Spleen (tissue), 11 donors: ENCODE measurements around the gene QRFP. TPM values are rescaled to one million over a fixed set of nuclear protein-coding genes. Genes with fewer than 3 reads are reported as not detected.

Experiments used
- DNase-seq: peaks from one replicate; pipeline ENCODE4 v3.0.0-alpha.2; 2020
- H3K27ac ChIP-seq, 8 donors: fragments of 200-600 bp; sonication (generic) in 7 of 8; 1 replicate in 4 of 8; 2 replicates in 4 of 8; pipeline versions ENCODE4 v1.5.0 to v1.8.0; 2016 to 2021; ENCODE audit warnings: inconsistent platforms in 4 of 8, mild to moderate bottlenecking in 4 of 8, moderate library complexity in 1 of 8
- H3K27me3 ChIP-seq, 7 donors: fragments of 200-600 bp; sonication (generic) in 6 of 7; replicated peaks in 1 of 7; 1 replicate in 4 of 7; 2 replicates in 3 of 7; pipeline versions ENCODE4 v1.5.0 to v1.8.0; 2016 to 2021; ENCODE audit warnings: inconsistent platforms in 3 of 7, mild to moderate bottlenecking in 1 of 7
- H3K36me3 ChIP-seq, 6 donors: fragments of 200-600 bp; sonication (generic) in 5 of 6; 1 replicate in 4 of 6; 2 replicates in 2 of 6; pipeline versions ENCODE4 v1.5.0 to v1.8.0; 2016 to 2021; ENCODE audit warnings: inconsistent platforms in 2 of 6
- H3K4me1 ChIP-seq, 6 donors: fragments of 200-600 bp; sonication (generic) in 5 of 6; 1 replicate in 3 of 6; 2 replicates in 3 of 6; pipeline versions ENCODE4 v1.5.0 to v1.8.0; 2016 to 2021; ENCODE audit warnings: inconsistent platforms in 3 of 6
- H3K4me3 ChIP-seq, 8 donors: fragments of 200-600 bp; sonication (generic) in 7 of 8; 1 replicate in 4 of 8; 2 replicates in 4 of 8; pipeline versions ENCODE4 v1.5.0 to v1.8.0; 2016 to 2021; ENCODE audit warnings: inconsistent platforms in 4 of 8, mild to moderate bottlenecking in 4 of 8, moderate library complexity in 2 of 8
- H3K9me3 ChIP-seq, 8 donors: fragments of 200-600 bp; sonication (generic) in 7 of 8; 1 replicate in 4 of 8; 2 replicates in 4 of 8; pipeline versions ENCODE4 v1.5.0 to v1.8.0; 2016 to 2021; ENCODE audit warnings: inconsistent platforms in 4 of 8
- POLR2A ChIP-seq, 3 donors: fragments of 450-650 bp; IDR thresholded peaks; one replicate each; pipeline ENCODE4 v1.5.1; 2017; ENCODE audit warnings: antibody characterized with exemption in 3 of 3, mild to moderate bottlenecking in 1 of 3
- POLR2AphosphoS5 ChIP-seq, 3 donors: sonication (generic); formaldehyde crosslinking; IDR thresholded peaks; one replicate each; pipeline ENCODE4 v1.5.1; 2017; ENCODE audit warnings: antibody characterized with exemption in 3 of 3
- WGBS, 5 donors: extraction: QIAGEN DNeasy Blood & Tissue Kit in 3 of 5; methylation state at CpG; one replicate each; pipeline versions ENCODE4 v1.1.5 to v1.1.7; 2013 to 2018; 5-methylcytosine and 5-hydroxymethylcytosine counted together
- intact Hi-C: fragments of 100-400 bp; cut with DNase I; formaldehyde crosslinking; loops from one replicate; pipeline ENCODE4 v1.15.0; 2023; ENCODE audit warnings: low total_unique reads
- polyA plus RNA-seq, 3 donors: library from polyadenylated mRNA; stranded (reverse); fragments of 200-250 nt; gene quantifications; one replicate each; pipeline ENCODE4 v1.2.1, GENCODE V29; 2013
- total RNA-seq, 7 donors: library from RNA; depleted of rRNA in 3 of 7; stranded (reverse); fragments of >200 nt in 3 of 7; fragmentation: NEBNext Ultra II Directional in 4 of 7; extraction: Animal tissue kit (Norgen Biotek cat#: 25700) in 4 of 7; gene quantifications; one replicate each; pipeline versions ENCODE4 v1.1.0 to v1.2.1, GENCODE V29; 2016 to 2021
- TF ChIP-seq, protein P1 (sequence below), 11 experiments: fragments of 200-600 bp in 7 of 11; fragments of 450-650 bp in 4 of 11; sonication (generic) in 4 of 11; IDR thresholded peaks in 8 of 11; conservative IDR thresholded peaks in 3 of 11; 1 replicate in 7 of 11; 2 replicates in 4 of 11; pipeline versions ENCODE4 v1.4.0 to v1.8.0; 2016 to 2021; ENCODE audit warnings: antibody characterized with exemption in 11 of 11, inconsistent platforms in 4 of 11, mild to moderate bottlenecking in 1 of 11
- donor health status: healthy with polysubstance abuse.
- donor health status: DM: no; HTN: no; CAD: no; lungs with moderate emphysema.
- donor health status: DM: no; HTN: no; CAD: no.
- donor health status: Bipolar disorder and iron deficiency.
- donor health status: healthy.
- donor health status: DM: no; HTN: no; CAD: no.
- donor health status: DM: yes; HTN: yes; CAD: no.

The QRFP gene
- total and polyA plus RNA-seq, 10 donors = 0.13 to 0.16 TPM; not detected in 8

- no peak for DNase-seq
- 92 to 99% (median 97%) methylated on average over 6 of the region's 6 CpGs for WGBS, 5 donors
- Histone ChIP-seq H3K4me1 (no peaks in the 10 kb centered on the region), H3K9me3 (no peaks in the 10 kb centered on the region), H3K27me3 (no peaks in the 10 kb centered on the region), H3K4me3 (no peak overlapping the region), H3K36me3 (peaks cover 11 to 100% (median 89%) of the 10 kb centered on the region in 6 donors), H3K27ac (no peak overlapping the region)
- TF ChIP-seq, protein P1, sequence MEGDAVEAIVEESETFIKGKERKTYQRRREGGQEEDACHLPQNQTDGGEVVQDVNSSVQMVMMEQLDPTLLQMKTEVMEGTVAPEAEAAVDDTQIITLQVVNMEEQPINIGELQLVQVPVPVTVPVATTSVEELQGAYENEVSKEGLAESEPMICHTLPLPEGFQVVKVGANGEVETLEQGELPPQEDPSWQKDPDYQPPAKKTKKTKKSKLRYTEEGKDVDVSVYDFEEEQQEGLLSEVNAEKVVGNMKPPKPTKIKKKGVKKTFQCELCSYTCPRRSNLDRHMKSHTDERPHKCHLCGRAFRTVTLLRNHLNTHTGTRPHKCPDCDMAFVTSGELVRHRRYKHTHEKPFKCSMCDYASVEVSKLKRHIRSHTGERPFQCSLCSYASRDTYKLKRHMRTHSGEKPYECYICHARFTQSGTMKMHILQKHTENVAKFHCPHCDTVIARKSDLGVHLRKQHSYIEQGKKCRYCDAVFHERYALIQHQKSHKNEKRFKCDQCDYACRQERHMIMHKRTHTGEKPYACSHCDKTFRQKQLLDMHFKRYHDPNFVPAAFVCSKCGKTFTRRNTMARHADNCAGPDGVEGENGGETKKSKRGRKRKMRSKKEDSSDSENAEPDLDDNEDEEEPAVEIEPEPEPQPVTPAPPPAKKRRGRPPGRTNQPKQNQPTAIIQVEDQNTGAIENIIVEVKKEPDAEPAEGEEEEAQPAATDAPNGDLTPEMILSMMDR (IDR thresholded peaks at IDR 0.05 in 8 of 11, conservative IDR thresholded peaks at IDR 0.05 in 3 of 11) = no peak
- TF ChIP-seq POLR2A (IDR thresholded peaks at IDR 0.05) (no peak), POLR2AphosphoS5 (IDR thresholded peaks at IDR 0.05) (no peak)
- intact Hi-C loops = no loop called here
Observed at GRCh38 chr9:130877300-130877699, 19.3 kb downstream of the QRFP start.

DNA sequence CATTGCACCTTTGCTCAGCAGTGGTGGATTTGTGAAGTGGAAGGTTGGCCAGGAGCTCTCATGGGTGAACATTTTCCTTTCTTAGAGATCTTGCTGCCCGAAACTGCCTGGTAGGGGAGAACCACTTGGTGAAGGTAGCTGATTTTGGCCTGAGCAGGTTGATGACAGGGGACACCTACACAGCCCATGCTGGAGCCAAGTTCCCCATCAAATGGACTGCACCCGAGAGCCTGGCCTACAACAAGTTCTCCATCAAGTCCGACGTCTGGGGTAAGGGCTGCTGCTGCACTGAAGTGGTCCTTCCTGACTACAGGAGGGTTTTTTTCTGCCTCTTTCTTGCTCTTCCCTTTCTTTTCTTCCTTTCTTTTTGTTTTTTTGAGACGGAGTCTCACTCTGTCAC is 21.8 kb downstream of the QRFP start:
- Histone ChIP-seq H3K27ac (no peak overlapping the region), H3K4me1 (peaks cover 0 to 18% (median 8%) of the 10 kb centered on the region in 6 donors), H3K9me3 (no peaks in the 10 kb centered on the region), H3K27me3 (no peaks in the 10 kb centered on the region), H3K4me3 (no peak overlapping the region), H3K36me3 (peaks cover 6 to 95% (median 75%) of the 10 kb centered on the region in 6 donors)
- WGBS, 5 donors = 87 to 98% (median 95%) methylated on average over 5 of the region's 5 CpGs
- TF ChIP-seq POLR2A (IDR thresholded peaks at IDR 0.05) = no peak
- TF ChIP-seq, protein P1 (IDR thresholded peaks at IDR 0.05 in 8 of 11, conservative IDR thresholded peaks at IDR 0.05 in 3 of 11) = no peak
- intact Hi-C loops = no loop called here
- no peak for DNase-seq

GRCh38 chr9:130873966-130874365 is 22.6 kb downstream of the QRFP start:
- no peak for TF ChIP-seq POLR2A (IDR thresholded peaks at IDR 0.05)
- TF ChIP-seq POLR2AphosphoS5 (IDR thresholded peaks at IDR 0.05) = no peak
- TF ChIP-seq, protein P1 (IDR thresholded peaks at IDR 0.05 in 8 of 11, conservative IDR thresholded peaks at IDR 0.05 in 3 of 11) = no peak
- intact Hi-C loops = no loop called here
- H3K27me3 ChIP-seq = no peaks in the 10 kb centered on the region
- H3K9me3 ChIP-seq = no peaks in the 10 kb centered on the region
- H3K27ac ChIP-seq = no peak overlapping the region
- WGBS, 5 donors = 90 to 96% (median 93%) methylated on average over 8 of the region's 8 CpGs
- H3K4me1 ChIP-seq = peaks cover 0 to 22% (median 8%) of the 10 kb centered on the region in 6 donors
- H3K36me3 ChIP-seq = peaks cover 6 to 95% (median 67%) of the 10 kb centered on the region in 6 donors
- H3K4me3 ChIP-seq = no peak overlapping the region
- no peak for DNase-seq

DNA sequence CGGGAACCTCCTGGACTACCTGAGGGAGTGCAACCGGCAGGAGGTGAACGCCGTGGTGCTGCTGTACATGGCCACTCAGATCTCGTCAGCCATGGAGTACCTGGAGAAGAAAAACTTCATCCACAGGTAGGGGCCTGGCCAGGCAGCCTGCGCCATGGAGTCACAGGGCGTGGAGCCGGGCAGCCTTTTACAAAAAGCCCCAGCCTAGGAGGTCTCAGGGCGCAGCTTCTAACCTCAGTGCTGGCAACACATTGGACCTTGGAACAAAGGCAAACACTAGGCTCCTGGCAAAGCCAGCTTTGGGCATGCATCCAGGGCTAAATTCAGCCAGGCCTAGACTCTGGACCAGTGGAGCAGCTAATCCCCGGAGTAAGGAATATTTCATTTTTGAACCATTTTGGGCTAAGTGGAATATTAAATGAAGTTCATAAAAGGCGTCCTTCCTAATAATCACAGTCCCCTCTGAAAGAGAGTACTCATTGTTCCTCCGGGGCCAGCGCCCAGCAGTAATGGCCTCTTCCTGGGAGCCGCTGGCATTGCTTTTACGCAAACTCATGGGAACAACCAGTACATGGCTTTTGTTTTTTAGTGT is 23.6 kb downstream of the QRFP start:
- H3K36me3 ChIP-seq = peaks cover 6 to 89% (median 57%) of the 10 kb centered on the region in 6 donors
- H3K4me1 ChIP-seq = peaks cover 0 to 22% (median 8%) of the 10 kb centered on the region in 6 donors
- H3K9me3 ChIP-seq = no peaks in the 10 kb centered on the region
- no peak for TF ChIP-seq POLR2A (IDR thresholded peaks at IDR 0.05)
- no peak for TF ChIP-seq POLR2AphosphoS5 (IDR thresholded peaks at IDR 0.05)
- TF ChIP-seq, protein P1 (IDR thresholded peaks at IDR 0.05 in 8 of 11, conservative IDR thresholded peaks at IDR 0.05 in 3 of 11) = no peak
- H3K27me3 ChIP-seq = no peaks in the 10 kb centered on the region
- H3K4me3 ChIP-seq = no peak overlapping the region
- WGBS, 5 donors = 90 to 95% (median 93%) methylated on average over 12 to 15 of the region's 15 CpGs
- no peak overlapping the region for H3K27ac ChIP-seq
- peak; percentile 18 for DNase-seq
- intact Hi-C loops = no loop called here
